GM12872 (cell line): ENCODE results near the gene PPME1.

ENCODE experiments used
- TF ChIP-seq, protein P1 (sequence below): IDR thresholded peaks from 3 replicates; pipeline ENCODE4 v1.5.1; 2011; ENCODE audit warnings: low read depth, mild to moderate bottlenecking, low read length, moderate library complexity; ENCODE audit not compliant: insufficient read depth

Gene PPME1

DNA sequence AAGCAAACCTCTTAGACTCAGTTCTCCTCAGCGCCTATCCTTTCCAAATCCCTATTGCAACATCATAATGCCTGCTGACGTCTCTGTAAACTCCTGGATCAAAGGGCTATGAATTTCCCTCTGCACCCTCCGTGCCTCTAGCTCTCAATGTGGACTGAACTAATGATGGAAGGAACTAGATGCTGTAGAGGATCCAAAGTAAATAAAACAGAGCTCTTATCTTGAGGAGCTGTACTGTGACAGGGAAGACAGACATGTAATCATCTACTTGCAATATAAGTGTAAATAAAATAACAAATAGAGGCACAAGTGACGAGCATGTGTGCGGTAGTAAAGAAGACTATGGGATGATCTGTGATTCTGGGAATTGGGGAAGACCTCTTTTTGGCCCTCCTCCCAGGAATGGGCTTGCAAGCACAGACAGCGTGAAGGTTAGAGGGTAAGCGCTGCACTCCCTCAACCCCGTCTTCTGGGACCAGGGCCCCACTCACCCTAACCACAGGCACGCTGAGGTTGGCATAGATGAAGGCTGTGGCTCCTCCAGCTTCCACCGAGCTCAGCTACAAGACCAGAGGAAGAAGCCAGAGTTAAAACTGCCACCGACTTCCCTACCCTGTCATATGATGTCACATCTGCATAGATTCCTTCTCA, 98.2 kb downstream of the PPME1 start:
- TF ChIP-seq, protein P1, sequence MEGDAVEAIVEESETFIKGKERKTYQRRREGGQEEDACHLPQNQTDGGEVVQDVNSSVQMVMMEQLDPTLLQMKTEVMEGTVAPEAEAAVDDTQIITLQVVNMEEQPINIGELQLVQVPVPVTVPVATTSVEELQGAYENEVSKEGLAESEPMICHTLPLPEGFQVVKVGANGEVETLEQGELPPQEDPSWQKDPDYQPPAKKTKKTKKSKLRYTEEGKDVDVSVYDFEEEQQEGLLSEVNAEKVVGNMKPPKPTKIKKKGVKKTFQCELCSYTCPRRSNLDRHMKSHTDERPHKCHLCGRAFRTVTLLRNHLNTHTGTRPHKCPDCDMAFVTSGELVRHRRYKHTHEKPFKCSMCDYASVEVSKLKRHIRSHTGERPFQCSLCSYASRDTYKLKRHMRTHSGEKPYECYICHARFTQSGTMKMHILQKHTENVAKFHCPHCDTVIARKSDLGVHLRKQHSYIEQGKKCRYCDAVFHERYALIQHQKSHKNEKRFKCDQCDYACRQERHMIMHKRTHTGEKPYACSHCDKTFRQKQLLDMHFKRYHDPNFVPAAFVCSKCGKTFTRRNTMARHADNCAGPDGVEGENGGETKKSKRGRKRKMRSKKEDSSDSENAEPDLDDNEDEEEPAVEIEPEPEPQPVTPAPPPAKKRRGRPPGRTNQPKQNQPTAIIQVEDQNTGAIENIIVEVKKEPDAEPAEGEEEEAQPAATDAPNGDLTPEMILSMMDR = no peak

DNA sequence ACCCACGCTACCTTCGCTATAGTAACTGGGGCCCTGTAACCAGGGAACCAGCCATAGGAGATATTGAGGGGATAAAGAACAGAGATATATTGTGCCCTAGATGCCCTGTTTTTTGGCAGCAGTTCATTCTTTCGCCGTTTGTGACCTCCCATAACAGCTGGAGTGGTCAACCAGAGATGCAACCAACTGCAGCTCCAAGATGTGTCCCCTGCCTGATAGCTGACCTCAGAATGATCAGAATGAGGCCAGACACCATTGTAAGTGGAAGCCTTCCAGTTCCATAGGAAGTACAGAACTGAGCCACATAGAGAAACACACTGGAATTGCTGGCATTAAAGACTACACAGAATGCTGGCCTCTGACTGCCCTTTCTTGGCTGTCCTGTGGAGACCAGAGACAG, 101.2 kb downstream of the PPME1 start:
- TF ChIP-seq, protein P1 = no peak

DNA sequence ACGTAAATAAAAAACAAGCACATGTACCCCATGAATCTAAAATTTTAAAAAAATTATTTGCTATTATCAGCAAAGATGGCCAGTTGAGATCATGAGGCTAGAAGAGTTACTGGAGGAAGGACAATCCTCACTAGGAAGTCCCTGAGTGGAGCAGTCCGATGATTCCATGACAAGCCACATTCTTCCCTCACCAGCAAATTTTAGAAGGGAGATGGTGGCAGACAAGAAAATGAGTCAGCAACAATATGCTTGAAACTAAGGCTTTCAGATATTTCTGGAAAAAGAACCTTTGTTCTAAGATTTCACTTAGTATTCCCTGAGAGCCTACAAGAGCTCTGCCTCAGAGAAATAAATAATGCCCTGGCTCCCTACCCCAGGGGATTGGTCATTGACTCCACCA, 105.5 kb downstream of the PPME1 start:
- TF ChIP-seq, protein P1 = no peak

DNA sequence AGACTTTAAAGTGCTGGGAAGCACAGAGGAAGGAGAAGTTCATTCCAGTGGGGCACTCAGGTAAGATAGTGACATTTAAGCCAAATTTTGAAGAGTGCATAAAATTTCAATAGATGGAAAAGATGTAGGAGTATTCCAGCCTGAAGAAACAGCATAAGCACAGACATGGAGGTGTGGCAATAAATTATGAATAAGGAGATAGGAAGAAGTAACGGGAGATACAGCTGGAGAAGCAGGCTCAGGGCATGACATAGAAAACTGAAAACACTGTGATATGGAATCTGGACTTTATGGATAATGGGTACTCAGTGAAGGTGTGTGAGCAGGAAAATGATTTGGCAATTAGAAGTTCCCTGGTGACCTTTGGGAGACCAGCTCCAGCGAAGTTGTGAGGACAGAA, 107.0 kb downstream of the PPME1 start:
- TF ChIP-seq, protein P1 = no peak

DNA sequence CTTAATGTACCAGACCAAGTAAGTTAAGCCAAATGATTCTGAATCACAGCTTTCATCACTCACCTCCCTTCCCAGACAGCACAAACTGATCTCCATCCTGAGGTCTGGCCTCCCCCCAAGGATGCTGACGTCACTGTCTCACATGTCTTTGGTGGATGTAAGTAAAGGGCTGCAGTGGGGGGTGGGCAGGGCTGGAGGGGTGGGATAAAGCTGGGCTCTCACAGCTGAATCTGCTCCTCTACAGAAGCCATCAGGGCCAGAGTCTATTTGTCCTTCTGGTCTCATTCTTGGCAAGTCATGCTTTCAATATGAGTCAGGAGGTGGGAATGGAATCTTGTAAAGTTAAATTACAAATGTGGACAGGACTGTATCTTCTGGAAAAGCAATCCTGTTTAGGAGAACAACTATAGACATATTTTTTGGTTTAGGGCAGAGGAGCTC, 107.7 kb downstream of the PPME1 start:
- TF ChIP-seq, protein P1 = no peak

DNA sequence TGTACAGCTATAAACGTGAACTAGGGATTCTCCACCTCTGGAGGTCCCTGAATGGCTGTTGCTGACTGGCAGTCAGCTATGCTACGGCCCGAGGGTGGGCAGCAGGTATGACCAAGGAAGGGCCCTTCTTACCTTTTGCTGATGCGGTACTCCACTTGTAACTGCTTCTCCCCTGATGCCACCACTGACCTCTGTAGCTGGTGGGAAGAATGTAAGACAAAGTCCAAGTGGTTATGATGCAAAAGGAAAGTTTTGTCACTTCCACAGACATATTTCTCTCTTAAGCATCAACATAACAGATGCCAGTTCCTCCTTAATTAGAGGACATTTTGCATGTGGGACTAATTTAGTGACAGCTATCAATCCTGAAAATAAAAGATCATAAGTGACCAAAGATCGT, 108.2 kb downstream of the PPME1 start:
- TF ChIP-seq, protein P1 = no peak

DNA sequence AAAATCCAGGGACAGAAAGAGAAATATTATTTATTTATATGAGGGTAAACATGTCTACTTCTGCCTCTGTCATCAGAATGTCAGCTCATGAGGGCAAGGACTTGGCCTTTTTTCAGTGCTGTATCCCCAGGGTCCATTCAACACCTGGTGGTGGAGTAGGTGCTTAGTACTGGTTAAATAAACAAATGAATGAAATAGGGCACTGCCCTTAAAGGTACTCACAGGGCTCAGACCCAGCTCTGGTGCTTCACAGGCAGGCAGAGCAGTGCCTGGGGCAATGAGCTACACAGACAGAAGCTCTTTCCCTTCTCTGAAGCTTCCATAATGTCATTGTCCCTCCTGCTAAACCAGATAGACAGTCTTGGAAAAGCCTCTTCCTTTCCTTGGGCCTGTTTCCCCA, 109.4 kb downstream of the PPME1 start:
- TF ChIP-seq, protein P1 = no peak

DNA sequence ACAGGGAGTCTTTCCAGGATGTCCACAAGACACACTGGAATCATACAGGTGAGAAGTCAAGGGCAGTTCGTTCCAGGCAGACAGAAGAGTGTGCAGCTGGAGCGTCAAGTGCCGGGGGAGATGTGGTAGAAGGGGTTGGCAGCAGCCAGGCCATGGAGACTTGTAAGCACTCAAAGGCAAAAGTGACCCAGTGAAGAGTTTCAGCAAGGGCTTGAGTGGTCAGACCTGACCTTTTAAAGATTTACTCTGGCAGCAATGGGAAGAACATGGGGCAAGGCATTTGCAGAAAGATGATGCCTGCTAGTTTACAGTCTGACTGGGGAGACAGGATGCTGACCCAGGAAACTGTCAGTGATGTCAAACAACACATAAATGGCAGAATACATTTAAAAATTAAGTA, 111.3 kb downstream of the PPME1 start:
- TF ChIP-seq, protein P1 = no peak
